ENCODE measurements around the gene ETS1.

DNA sequence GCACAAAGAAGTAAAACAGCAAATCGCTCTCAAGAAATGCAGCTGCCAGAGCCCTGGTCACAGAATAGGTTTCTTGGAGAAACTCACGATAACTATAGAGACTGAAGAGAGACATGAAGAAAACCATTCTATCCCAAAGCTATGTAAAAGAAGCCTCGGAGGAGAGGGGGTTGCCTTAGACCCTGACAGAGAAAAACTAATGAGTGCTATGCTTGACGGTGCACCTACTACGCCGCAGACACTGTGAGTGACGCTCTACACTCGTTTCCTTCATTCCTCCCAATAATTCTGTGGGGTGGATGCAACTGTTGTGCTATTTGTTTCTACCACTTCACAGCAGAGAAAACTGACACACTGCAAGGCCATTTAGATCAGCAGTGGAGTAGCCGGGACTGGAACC lies 121.8 kb downstream of the ETS1 start:
- TF ChIP-seq, protein P1, sequence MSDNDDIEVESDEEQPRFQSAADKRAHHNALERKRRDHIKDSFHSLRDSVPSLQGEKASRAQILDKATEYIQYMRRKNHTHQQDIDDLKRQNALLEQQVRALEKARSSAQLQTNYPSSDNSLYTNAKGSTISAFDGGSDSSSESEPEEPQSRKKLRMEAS (IDR thresholded peaks at IDR 0.05) = no peak
- TF ChIP-seq EP300 (IDR thresholded peaks at IDR 0.05; ENCODE audit: borderline replicate concordance) (no peak), RAD21 (IDR thresholded peaks at IDR 0.05; ENCODE audit: low read depth) (no peak), YY1 (IDR thresholded peaks at IDR 0.05; ENCODE audit: low read depth) (no peak), ZBTB7A (IDR thresholded peaks at IDR 0.05; ENCODE audit: low read depth) (no peak), FOXM1 (IDR thresholded peaks at IDR 0.05; ENCODE audit: borderline replicate concordance, low read depth) (no peak)
- TF ChIP-seq, protein P2, sequence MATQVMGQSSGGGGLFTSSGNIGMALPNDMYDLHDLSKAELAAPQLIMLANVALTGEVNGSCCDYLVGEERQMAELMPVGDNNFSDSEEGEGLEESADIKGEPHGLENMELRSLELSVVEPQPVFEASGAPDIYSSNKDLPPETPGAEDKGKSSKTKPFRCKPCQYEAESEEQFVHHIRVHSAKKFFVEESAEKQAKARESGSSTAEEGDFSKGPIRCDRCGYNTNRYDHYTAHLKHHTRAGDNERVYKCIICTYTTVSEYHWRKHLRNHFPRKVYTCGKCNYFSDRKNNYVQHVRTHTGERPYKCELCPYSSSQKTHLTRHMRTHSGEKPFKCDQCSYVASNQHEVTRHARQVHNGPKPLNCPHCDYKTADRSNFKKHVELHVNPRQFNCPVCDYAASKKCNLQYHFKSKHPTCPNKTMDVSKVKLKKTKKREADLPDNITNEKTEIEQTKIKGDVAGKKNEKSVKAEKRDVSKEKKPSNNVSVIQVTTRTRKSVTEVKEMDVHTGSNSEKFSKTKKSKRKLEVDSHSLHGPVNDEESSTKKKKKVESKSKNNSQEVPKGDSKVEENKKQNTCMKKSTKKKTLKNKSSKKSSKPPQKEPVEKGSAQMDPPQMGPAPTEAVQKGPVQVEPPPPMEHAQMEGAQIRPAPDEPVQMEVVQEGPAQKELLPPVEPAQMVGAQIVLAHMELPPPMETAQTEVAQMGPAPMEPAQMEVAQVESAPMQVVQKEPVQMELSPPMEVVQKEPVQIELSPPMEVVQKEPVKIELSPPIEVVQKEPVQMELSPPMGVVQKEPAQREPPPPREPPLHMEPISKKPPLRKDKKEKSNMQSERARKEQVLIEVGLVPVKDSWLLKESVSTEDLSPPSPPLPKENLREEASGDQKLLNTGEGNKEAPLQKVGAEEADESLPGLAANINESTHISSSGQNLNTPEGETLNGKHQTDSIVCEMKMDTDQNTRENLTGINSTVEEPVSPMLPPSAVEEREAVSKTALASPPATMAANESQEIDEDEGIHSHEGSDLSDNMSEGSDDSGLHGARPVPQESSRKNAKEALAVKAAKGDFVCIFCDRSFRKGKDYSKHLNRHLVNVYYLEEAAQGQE (IDR thresholded peaks at IDR 0.05; ENCODE audit: low read depth) = no peak

Data from Ishikawa (cell line).